ENCODE results near the gene PTGDS. TPM values are rescaled to one million over a fixed set of nuclear protein-coding genes. Genes with fewer than 3 reads are reported as not detected.
"Not testable (repeated sequence)": the region's sequence is repeated elsewhere in the genome, so short reads cannot be mapped to it uniquely, and the experiment has no call there.

Gene PTGDS
- total RNA-seq, 1 donor from 2014 or later, result 249 TPM

GRCh38 chr9:136988872-136989271 is 11.6 kb downstream of the PTGDS start:
- DNase-seq (ENCODE audit: low spot score), result no peak

- no peak for DNase-seq (ENCODE audit: low spot score)
Observed at GRCh38 chr9:136990242-136990911, 13.1 kb downstream of the PTGDS start.

GRCh38 chr9:136991993-136992818 is 14.9 kb downstream of the PTGDS start, which contains the start of gene PAXX:
Gene PAXX, plus strand, starts transcription at chr9:136992422. Its CDS starts 22 bp downstream, at chr9:136992444.
- peak; percentile 98 for DNase-seq (ENCODE audit: low spot score)

- DNase-seq (ENCODE audit: low spot score), result no peak
Observed at GRCh38 chr9:136992819-136993369, 15.6 kb downstream of the PTGDS start.

GRCh38 chr9:136994180-136994887 is 17.0 kb downstream of the PTGDS start:
- DNase-seq (ENCODE audit: low spot score), result no peak

- no peak for DNase-seq (ENCODE audit: low spot score)
Observed at GRCh38 chr9:136994888-136995230, 17.6 kb downstream of the PTGDS start.

GRCh38 chr9:136995362-136995761 is 18.1 kb downstream of the PTGDS start:
- no peak for DNase-seq (ENCODE audit: low spot score)

- no peak for DNase-seq (ENCODE audit: low spot score)
Observed at GRCh38 chr9:136995772-136996311, 18.5 kb downstream of the PTGDS start.

- DNase-seq (ENCODE audit: low spot score), result no peak
Observed at GRCh38 chr9:136996361-136997292, 19.3 kb downstream of the PTGDS start, which contains the start of gene CLIC3. Gene CLIC3, minus strand, starts transcription at chr9:136996568. Its CDS starts 25 bp downstream, at chr9:136996543.

GRCh38 chr9:136997371-136997770 is 20.1 kb downstream of the PTGDS start:
- no peak for DNase-seq (ENCODE audit: low spot score)

- no peak for DNase-seq (ENCODE audit: low spot score)
Observed at GRCh38 chr9:136997830-136998234, 20.5 kb downstream of the PTGDS start.

- no peak for DNase-seq (ENCODE audit: low spot score)
Observed at GRCh38 chr9:137000177-137000930, 23.1 kb downstream of the PTGDS start.

GRCh38 chr9:137001857-137002645 is 24.7 kb downstream of the PTGDS start:
- no peak for DNase-seq (ENCODE audit: low spot score)

- DNase-seq (ENCODE audit: low spot score), result no peak
Observed at GRCh38 chr9:137002646-137003041, 25.3 kb downstream of the PTGDS start.

- DNase-seq (ENCODE audit: low spot score), result not testable (repeated sequence)
Observed at GRCh38 chr9:137004285-137004684, 27.0 kb downstream of the PTGDS start.

GRCh38 chr9:137006116-137007003 is 29.1 kb downstream of the PTGDS start:
- DNase-seq (ENCODE audit: low spot score), result no peak

- no peak for DNase-seq (ENCODE audit: low spot score)
Observed at GRCh38 chr9:137007108-137007815, 30.0 kb downstream of the PTGDS start.
